CD4-positive, alpha-beta T cell treated with Interleukin-15 for 4 hours (primary cell): Measurements from ENCODE around the gene HOXA1.
A peak's percentile ranks its signal among the peaks of the same experiment; 100 is the strongest.

ENCODE experiments used
- DNase-seq: peaks from one replicate; pipeline ENCODE4 v3.0.0-alpha.2; 2020; ENCODE audit warnings: low spot score

The HOXA1 gene

DNA sequence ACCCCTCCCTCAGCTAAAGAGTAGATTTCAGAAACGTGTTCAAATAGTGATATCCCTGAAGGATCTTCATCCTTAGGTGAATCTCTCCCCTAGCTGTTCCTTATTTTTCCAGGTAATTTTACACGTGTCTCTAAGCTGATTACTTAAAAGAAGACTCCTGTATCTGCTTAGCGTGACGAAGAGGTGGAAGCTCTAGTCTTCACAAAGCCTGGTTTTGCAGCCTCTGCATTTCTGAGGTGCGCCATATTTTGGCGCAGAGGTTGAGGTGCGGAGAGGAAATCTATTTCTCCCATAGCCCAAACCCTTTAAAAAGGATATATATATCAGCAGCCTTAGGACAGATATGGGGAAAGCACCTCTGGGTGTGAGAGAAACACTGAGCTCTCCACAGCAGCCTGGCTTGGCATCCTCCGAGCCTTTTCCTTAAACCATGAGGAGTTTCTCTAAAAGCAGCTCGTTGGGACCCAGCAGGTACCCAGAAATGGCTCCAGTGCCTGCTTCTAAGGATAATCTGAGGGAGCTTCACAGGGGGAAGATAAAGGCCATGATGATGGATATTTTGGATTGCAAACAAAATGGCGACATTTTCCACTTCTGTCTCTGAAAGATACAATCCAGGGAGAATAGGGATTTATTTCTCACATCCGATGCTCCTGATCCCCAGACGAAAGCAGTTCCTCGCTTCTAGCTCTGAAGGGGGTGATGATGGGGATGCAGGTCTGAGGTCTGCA lies 9.7 kb upstream of the HOXA1 start:
- no peak for DNase-seq

- no peak for DNase-seq
Observed at GRCh38 chr7:27104341-27105058, 8.7 kb upstream of the HOXA1 start.

- no peak for DNase-seq
Observed at GRCh38 chr7:27103489-27104226, 7.9 kb upstream of the HOXA1 start.

DNA sequence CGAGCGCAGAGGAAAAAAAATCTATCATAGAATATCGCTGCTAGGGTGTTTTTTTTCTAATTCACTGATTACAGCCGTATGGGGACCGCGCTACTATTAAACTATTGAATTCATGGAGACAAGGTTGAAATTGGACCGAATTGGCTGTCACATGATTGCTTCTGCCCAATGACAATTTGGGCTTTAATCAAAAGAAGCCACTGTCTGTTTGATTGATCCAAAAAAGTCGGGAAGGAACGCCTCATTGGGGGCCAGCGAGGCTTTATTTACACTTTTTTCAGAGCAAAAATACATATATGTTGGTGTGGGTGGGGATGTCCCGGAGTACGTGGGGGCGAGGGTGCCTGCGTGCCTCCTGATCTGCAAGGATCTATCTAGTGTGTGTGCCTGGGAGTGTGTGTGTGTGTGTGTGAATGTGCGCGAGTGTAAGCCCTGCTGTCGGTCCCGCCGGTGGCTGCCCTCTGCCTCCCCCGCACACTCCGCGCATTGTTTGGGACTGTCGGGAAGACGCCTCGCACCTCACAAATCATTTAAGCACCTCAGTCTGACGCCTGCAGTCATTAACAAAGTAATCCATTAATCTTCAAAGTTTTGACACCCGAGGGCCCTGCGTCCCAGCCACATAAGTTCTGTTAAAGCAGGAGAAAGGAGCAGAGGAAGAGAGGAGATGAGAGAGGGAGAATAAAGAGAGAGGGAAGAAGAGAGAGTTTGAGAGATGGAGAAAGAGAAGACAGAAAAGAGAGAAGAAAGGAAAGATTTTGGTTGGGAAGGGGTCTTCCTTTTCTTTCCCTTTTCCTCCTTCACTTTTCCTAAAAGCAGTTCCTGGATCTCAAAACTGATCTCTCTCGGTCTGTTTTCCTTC lies 7.0 kb upstream of the HOXA1 start, which contains the start of gene HOXA2:
TSS of gene HOXA2 (minus strand) at position 103 of the 862 bp plus-strand sequence. CDS start 183 bp downstream, outside the sequence.
- no peak for DNase-seq

GRCh38 chr7:27101957-27102580 lies 6.3 kb upstream of the HOXA1 start:
- DNase-seq = no peak

GRCh38 chr7:27101171-27101956 lies 5.6 kb upstream of the HOXA1 start:
- DNase-seq = no peak

DNA sequence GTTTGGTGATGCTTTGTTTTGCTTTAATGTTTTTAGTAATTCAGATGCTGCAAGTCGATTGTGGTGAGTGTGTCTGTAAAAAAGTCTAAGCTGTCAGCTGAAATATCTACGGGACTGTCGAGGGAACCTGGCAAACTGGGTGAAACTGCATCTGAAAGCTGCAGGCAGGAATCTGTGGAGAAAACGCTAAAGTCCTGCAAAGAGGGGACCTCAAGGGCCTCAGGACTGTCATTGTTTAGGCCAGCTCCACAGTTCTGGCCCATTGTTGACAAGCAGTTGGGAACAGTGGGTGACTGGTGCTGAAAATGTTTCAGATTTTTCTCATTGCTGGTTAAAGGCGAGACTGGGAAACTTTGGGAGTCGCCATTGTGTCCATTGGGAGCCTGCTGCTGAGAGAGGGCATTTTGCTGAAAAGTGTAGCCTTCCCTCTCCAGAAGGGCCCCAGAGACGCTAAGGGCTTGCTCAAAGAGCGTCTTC lies 4.9 kb upstream of the HOXA1 start:
- DNase-seq = no peak

GRCh38 chr7:27099453-27100370 lies 3.9 kb upstream of the HOXA1 start:
- no peak for DNase-seq

GRCh38 chr7:27098578-27099451 lies 3.0 kb upstream of the HOXA1 start:
- no peak for DNase-seq

DNA sequence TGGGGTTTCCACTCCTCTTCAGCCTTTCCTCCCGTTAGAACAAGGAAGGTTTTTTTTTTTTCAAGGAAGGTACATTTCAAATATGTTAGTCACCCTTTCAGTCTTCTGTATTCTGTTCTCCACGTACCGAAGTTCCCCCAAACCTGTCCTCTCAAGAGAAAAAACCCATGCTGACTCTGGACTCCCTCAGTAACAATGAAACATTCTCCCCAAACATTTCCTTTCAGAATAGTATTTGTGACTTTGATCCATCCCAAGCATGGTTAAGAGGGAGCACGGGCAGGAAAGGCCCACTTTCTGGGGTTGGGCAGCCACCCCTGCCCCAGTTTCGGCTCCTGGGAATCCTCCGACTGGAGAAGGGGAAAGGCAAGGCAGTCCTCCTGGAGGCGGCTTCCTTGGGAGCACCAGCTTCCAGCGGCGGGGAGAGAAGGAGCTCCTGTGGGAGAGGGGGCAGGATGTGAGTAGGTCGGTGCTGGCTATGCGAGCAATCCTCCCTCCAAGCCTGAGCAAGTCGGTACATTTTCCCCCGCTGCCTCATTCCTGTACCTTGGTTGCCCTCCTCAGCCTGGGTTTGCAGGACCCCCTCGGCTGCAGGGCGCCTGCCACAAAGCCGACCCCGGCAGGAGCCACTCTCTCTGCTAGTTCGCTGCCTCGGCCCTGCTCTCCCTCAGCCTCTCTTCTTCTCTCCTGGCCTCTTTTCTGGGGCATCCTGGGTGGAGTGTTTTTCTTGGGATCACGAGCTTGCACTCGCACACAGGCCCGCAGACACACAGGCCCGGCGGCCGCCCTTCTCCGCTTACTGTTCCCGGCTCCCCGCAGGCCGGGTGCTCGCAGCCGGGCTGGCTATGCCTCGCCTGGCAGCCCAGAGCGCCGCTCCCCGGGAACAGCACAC lies 2.1 kb upstream of the HOXA1 start:
- DNase-seq = no peak

DNA sequence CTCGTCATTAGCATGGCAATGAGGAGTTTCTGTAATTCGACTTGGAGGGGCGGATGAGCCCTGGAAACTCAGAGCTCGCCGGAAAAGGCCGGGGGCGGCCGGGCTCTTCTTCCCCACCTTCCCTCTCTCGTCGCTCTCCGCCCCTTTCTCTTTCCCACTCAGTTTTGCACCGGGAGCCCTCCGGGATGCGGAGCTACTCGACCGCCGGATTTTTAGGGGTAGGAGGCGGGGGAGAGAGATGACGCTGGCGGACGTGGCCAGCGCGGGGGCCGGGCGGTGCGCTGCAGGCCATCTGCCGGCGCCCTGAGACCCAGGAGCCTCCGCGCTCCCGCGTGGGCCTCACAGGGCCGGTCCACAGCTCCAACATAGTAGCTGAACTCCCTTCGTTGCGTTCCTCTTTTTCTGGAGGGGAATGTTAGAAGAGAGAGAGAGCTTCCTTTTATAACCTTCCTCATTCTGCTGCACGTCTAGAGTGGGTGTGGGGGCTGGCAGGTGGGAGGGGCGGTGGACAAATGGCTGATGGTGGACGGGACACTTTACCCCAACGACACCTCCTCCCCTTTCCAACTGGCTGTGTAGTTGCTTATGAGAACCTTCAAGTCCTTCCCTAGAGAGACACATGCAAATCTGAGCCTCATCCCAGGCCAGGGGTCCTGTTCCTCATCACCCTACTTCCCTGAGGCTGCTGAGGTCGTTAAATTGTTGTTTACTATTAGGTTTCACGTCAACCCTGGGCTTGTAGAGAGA lies 1.1 kb upstream of the HOXA1 start:
- DNase-seq = no peak

DNA sequence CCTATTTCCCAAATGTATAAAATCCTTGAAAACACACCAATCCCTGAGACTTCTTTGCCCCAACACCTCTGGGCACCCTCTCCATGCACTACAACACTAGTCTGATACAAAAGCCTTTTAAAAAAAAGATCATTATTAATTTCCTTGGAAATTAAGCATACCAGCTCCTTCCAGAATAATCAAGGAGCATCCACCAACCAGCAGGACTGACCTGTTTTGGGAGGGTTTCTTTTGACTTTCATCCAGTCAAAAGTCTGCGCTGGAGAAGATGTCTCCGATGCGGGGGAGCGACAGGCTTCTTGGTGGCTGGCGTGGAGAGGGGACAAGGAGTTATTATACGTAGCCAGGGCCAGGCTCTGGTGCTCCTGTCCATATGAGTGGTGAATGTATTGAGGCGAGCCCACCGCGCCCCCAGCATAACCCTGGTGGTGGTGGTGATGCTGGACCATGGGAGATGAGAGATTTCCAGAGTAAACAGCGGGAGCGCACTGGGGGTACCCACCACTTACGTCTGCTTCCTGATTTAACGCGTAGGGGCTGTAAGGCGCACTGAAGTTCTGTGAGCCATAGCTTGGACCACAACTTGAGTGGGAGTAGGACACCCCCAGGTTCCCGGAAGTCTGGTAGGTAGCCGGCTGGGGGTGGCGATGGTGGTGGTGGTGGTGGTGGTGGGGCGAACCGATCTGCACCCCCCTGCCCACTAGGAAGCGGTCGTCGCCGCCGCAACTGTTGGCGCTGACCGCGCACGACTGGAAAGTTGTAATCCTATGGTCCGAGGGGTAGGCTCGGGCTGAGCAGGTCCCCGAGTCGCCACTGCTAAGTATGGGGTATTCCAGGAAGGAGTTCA lies 527 bp downstream of the HOXA1 start:
- DNase-seq = peak; percentile 3

GRCh38 chr7:27094304-27095049 lies 1.3 kb downstream of the HOXA1 start:
- no peak for DNase-seq

GRCh38 chr7:27093184-27093895 lies 2.5 kb downstream of the HOXA1 start:
- no peak for DNase-seq
